ENCODE measurements around the gene PLA2G4F.

The PLA2G4F gene, protein sequence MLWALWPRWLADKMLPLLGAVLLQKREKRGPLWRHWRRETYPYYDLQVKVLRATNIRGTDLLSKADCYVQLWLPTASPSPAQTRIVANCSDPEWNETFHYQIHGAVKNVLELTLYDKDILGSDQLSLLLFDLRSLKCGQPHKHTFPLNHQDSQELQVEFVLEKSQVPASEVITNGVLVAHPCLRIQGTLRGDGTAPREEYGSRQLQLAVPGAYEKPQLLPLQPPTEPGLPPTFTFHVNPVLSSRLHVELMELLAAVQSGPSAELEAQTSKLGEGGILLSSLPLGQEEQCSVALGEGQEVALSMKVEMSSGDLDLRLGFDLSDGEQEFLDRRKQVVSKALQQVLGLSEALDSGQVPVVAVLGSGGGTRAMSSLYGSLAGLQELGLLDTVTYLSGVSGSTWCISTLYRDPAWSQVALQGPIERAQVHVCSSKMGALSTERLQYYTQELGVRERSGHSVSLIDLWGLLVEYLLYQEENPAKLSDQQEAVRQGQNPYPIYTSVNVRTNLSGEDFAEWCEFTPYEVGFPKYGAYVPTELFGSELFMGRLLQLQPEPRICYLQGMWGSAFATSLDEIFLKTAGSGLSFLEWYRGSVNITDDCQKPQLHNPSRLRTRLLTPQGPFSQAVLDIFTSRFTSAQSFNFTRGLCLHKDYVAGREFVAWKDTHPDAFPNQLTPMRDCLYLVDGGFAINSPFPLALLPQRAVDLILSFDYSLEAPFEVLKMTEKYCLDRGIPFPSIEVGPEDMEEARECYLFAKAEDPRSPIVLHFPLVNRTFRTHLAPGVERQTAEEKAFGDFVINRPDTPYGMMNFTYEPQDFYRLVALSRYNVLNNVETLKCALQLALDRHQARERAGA

DNA sequence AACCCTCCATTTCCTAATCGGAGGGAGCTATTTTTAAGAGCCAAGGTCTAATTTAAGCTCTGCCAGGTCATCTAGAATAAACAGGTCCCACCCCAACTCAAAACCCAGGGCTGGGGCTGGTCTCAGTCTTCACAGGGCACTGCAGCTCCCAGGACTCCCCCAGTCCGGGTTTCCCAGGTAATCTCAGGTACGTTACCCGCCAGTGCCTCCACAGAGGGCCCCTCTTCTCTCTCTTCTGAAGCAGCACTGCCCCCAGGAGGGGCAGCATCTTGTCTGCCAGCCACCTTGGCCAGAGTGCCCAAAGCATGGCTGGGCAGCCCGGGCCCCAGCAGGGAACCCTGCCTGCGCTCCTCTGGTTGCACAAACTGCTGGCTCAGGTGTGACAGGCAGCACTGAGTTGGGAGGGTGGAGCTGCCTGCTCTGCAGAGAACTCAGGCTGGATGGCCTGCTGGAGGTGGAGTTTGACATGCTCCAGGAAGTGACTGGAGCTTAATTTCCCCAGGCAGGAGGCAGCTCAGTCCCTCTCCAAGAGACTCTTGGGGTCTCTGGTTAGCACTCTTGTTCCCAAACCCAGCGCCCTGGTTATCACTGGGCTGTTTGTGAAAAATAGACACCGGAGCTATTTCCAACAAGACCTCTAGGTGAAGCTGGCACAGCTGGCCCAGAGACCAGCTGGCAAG is at the start of gene PLA2G4F:
Gene PLA2G4F (minus strand): TSS at position 394 of the 680 bp plus-strand sequence. CDS start 87 bp downstream, at position 307.
- no peak for DNase-seq

DNA sequence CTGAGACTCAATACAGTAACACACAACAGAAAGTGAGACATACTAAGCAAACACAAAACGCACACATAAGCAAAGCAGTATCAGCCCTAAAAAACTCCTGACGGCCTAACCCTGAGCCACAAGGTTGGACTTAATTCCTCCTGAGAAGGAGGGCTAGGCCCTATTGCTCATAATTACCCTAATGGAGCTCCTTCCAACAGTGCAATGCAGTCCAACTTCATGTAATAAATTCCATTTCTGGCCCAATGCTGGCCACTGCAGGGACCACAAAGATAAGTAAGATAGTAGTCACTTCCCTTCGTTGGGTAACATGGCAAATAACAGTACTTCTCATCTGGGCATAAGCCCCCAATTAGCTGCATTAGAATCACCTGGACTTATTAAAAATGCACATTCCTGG is 47.5 kb upstream of the PLA2G4F start:
- DNase-seq, result no peak

- DNase-seq, result no peak
Observed at GRCh38 chr15:42202653-42203052, 46.2 kb upstream of the PLA2G4F start.

DNA sequence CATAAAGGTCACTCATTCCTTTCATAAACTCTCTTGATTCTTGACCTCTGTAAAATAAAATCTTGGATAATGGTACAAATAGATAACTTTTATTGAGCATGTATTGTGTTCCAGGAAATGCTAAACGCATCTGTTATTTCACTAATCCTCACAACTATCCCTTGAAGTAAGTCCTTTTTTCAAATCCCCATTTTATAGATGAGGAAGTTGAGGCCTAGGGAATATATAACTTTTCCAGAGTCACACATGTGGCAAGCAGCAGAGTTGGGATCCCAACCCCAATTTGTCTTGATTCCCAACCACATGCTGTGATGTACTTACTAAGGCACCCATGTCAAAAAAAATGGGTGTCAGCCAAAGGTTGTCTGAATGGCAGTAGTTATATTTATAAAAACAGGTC is 45.4 kb upstream of the PLA2G4F start:
- no peak for DNase-seq

- no peak for DNase-seq
Observed at GRCh38 chr15:42199126-42199525, 42.7 kb upstream of the PLA2G4F start.

GRCh38 chr15:42198516-42198915 is 42.1 kb upstream of the PLA2G4F start:
- DNase-seq, result no peak

DNA sequence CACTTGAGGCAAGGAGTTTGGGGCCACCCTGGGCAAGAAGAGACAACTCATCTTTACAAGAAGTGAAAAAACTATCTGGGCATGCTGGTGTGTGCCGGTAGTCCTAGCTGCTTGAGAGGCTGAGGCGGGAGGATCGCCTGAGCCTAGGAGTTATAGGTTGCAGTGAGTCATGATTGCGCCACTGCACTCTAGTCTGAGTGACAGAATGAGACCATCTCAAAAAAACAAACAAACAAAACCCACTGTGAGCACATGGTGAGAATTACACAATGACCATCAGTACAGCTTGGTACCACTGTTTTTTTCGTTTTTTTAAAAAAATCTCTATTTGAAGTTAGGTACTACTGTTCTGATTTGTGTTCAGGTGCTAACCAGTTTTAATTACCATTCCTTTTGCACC is 38.1 kb upstream of the PLA2G4F start:
- no peak for DNase-seq

GRCh38 chr15:42193383-42193782 is 36.9 kb upstream of the PLA2G4F start:
- no peak for DNase-seq

GRCh38 chr15:42191610-42192346 is 35.3 kb upstream of the PLA2G4F start:
- no peak for DNase-seq

GRCh38 chr15:42190370-42190769 is 33.9 kb upstream of the PLA2G4F start:
- DNase-seq, result no peak

DNA sequence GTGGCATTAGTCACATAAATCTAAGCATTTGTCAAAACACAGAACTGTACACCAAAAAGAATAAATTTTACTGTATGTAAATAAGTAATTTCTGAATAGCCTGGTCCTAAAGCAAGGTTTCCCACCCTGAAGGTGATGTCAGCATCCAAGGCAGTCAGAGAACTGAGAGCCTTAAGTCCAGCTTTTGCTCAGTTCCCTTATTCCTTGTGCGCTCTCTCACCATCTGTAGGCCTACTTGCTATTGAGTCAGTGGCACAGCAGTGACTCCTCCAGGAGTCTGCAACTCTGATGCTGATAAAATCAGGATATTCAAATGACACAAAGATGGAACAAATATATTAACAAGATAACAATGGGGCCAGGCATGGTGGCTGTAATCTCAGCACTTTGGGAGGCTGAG is 29.4 kb upstream of the PLA2G4F start:
- DNase-seq, result no peak

GRCh38 chr15:42184736-42185135 is 28.3 kb upstream of the PLA2G4F start:
- no peak for DNase-seq

GRCh38 chr15:42184296-42184695 is 27.9 kb upstream of the PLA2G4F start:
- DNase-seq, result no peak

DNA sequence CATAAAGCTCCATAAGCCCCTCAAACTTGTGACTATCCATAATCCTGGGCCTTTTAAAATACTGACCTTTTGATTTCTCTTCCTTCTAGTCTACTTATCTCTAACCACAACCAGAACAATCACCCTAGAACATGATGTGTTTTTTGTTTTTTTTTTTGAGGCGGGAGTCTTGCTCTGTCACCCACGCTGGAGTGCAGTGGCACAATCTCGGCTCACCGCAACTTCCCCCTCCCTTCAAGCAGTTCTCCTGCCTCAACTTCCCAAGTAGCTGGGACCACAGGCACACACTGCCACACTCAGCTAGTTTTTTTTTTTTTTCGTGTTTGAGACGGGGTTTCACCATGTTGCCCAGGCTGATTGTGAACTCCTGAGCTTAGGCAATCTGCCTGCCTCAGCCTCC is 26.5 kb upstream of the PLA2G4F start:
- no peak for DNase-seq

DNA sequence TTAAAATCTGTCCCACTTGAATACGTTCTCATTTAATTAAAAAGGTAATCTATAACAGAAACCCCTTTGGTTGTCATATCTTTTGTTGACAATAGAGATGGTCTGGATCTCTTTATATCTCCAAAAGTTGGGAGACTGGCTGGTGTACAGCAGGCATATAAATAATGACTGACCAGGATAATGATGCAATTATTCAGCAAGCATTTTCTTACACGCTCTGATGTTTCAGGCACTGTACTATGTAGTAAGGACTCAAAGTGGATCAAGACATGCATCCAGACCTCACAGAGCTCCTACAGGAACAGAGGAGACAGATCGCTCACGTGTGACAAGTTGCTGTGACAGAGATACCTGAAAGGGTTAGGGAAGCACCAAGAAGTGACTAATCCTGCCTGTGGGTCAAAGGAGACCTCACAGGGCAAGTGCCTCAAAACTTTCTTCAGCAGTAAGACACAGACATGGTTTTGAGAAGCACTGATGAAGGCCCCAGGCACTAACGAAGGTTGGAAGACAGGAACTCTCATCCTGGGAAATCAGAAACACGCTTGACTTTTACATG is 26.0 kb upstream of the PLA2G4F start:
- no peak for DNase-seq

DNA sequence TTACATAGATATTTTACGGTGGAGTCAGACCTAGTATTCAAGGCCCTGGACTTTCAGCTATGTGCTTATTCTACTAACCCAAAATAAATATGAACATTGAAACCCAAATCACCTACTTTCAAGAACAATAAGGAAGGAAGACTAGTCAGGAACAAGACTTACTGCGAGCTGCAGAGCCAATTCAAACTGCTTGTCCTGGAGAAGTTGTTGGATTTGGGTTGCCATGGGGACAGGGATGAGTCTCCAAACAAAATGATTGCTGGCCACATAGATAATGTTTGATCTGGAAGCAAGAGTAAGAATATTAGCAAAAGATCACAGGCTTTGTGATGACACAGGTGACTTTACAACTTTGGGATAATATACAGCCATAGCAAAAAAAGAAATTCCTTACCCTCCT is 21.6 kb upstream of the PLA2G4F start:
- no peak for DNase-seq

DNA sequence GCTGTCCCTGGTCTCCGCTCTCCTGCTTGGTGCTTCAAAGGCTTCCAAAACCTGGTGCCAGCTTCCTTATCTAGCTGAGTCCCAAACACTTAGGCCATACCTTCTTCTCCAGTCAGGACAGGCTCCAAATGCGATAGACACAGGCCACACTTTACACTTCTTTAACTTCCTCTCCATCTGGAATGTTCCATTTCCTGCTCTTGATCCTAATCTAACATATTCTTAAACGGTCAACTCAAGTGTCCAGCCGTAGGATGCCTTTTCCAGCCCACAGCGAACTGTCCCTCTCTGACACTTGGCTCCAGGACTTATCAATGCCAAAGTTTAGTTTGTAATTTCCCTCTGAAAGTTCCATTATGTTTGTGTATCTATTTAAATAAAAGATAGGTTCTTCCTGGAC is 19.2 kb upstream of the PLA2G4F start:
- DNase-seq, result no peak

DNA sequence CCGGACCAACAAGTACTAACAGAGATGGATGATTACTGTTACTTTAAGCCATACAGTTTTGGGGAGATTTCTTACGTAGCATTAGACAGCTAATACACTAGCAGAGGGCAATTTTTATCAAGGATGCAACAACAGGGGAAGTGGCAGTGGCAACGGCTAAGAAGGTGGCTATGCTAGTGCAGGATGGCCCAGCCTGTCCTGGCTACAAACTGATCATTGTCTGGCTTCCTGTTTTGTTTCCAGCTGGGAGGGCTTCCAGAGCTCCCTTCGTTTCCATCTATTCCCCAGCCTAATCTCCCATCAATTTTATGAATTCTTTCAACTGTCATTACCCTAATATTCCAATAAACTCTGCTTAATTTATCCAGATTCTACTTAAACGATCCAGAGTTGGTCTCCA is 16.0 kb upstream of the PLA2G4F start:
- DNase-seq, result no peak

DNA sequence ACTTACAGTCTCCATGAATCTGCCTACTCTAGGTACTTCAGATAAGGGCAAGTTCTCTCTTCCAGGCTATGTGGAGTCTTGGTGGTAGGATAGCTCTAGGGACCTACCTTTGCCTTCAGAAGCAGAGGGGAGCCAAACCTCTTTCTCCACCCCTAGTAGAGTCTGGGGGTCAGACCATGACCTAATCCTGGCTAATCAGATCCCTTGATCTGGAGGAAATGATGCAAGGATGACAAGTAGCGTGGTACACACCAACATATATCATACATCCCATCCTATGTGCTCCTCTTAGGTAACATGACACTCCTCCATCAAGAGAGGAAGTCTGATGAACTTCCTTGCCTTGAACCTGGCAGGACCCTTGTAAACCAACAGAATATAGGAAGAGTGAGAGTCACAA is 15.4 kb upstream of the PLA2G4F start:
- no peak for DNase-seq

GRCh38 chr15:42171122-42171521 is 14.7 kb upstream of the PLA2G4F start:
- DNase-seq, result no peak

- DNase-seq, result no peak
Observed at GRCh38 chr15:42166225-42166940, 9.9 kb upstream of the PLA2G4F start.

DNA sequence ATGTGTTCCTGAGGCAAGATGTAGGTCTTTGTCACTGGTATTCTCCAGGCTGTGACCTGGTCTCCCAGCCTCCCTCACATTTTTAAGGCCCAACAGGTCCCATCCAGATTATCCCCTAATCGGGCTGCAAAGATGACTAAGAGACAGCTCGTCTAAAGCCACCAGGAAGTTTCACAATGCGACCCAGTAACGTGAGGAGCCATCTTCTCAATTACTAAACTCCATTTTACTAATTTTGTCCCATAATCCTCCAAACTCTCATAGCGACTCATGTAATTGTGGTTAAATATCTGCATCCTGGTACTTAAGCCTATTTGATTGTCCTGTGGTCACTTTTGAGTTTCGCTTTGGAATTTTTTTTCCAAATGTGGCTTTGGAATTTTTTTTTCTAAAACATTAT is 8.7 kb upstream of the PLA2G4F start:
- no peak for DNase-seq
